Smooth muscle cell (in vitro differentiated cells): ENCODE measurements around the gene POU2F2. TPM values are rescaled to one million over a fixed set of nuclear protein-coding genes. Genes with fewer than 3 reads are reported as not detected.

Experiments used
- DNase-seq: peaks from one replicate; lab custom pipeline; 2025; ENCODE audit not compliant: unreplicated experiment; lab: John Stamatoyannopoulos, UW
- H2AFZ ChIP-seq: fragments of 200-600 bp; sonication (generic); 2 replicates; pipeline ENCODE4 v1.6.0; 2016; ENCODE audit warnings: antibody characterized with exemption, low read depth, mild to moderate bottlenecking
- H3F3A ChIP-seq: fragments of 200-600 bp; sonication (generic); 2 replicates; pipeline ENCODE4 v1.6.0; 2017; ENCODE audit warnings: antibody characterized with exemption, low read depth
- H3K27ac ChIP-seq: fragments of 200-600 bp; sonication (generic); 2 replicates; pipeline ENCODE4 v1.5.1; 2016; ENCODE audit warnings: low read depth, mild to moderate bottlenecking
- H3K27me3 ChIP-seq: fragments of 200-600 bp; sonication (generic); 2 replicates; pipeline ENCODE4 v1.6.1; 2016; ENCODE audit warnings: low read depth, mild to moderate bottlenecking
- H3K36me3 ChIP-seq: fragments of 200-600 bp; sonication (generic); 2 replicates; pipeline ENCODE4 v1.5.1; 2016; ENCODE audit warnings: low read depth
- H3K4me1 ChIP-seq: fragments of 200-600 bp; sonication (generic); 2 replicates; pipeline ENCODE4 v1.5.1; 2016; ENCODE audit warnings: low read depth
- H3K4me2 ChIP-seq: fragments of 200-600 bp; sonication (generic); 2 replicates; pipeline ENCODE4 v1.6.0; 2016; ENCODE audit warnings: mild to moderate bottlenecking
- H3K4me3 ChIP-seq: fragments of 200-600 bp; sonication (generic); 2 replicates; pipeline ENCODE4 v1.5.1; 2016; ENCODE audit warnings: mild to moderate bottlenecking
- H3K79me2 ChIP-seq: fragments of 200-600 bp; sonication (generic); 2 replicates; pipeline ENCODE4 v1.6.0; 2016; ENCODE audit warnings: low read depth, mild to moderate bottlenecking
- H3K9ac ChIP-seq: fragments of 200-600 bp; sonication (generic); 2 replicates; pipeline ENCODE4 v1.6.0; 2016; ENCODE audit warnings: low read depth
- H3K9me3 ChIP-seq: fragments of 200-600 bp; sonication (generic); replicated peaks from 2 replicates; pipeline ENCODE4 v1.5.1; 2016; ENCODE audit warnings: low read depth
- H4K20me1 ChIP-seq: fragments of 200-600 bp; sonication (generic); 2 replicates; pipeline ENCODE4 v1.6.0; 2016; ENCODE audit warnings: low read depth
- CTCF ChIP-seq: fragments of 200-600 bp; sonication (generic); IDR thresholded peaks from 2 replicates; pipeline ENCODE4 v1.5.1; 2017; ENCODE audit warnings: borderline replicate concordance, mild to moderate bottlenecking, antibody characterized with exemption; ENCODE audit not compliant: insufficient read depth, poor library complexity, severe bottlenecking
- WGBS: methylation state at CpG from one replicate; pipeline ENCODE4 v1.1.7; 2016; ENCODE audit warnings: low lambda C conversion rate; 5-methylcytosine and 5-hydroxymethylcytosine counted together
- polyA plus RNA-seq: library from polyadenylated mRNA; unstranded; fragments of >200 nt; fragmentation: Nextera tagmentation; extraction: Ambion mirVana; gene quantifications from 2 replicates; pipeline ENCODE4 v1.2.1, GENCODE V29; 2016
- total RNA-seq: library from RNA; depleted of rRNA; stranded (reverse); fragments of >200 nt; gene quantifications from 2 replicates; pipeline ENCODE4 v1.2.3, GENCODE V29; 2014

Gene POU2F2
- total and polyA plus RNA-seq, 2 experiments from 2014 or later: 0.99 to 6.3 TPM

- no peaks in the 10 kb centered on the region for H3K79me2 ChIP-seq
- H3K9ac ChIP-seq: no peak overlapping the region
- DNase-seq: no peak
- no peak for TF ChIP-seq CTCF
- no peaks in the 10 kb centered on the region for H3K27me3 ChIP-seq
- H3K36me3 ChIP-seq: no peaks in the 10 kb centered on the region
- no peaks in the 10 kb centered on the region for H3F3A ChIP-seq
- no peak overlapping the region for H2AFZ ChIP-seq
- WGBS: 91% methylated on average over 14 of the region's 14 CpGs
- no peak overlapping the region for H3K4me3 ChIP-seq
- peak overlapping the region; percentile 84 for H3K27ac ChIP-seq
- H3K4me2 ChIP-seq: no peak overlapping the region
- no peaks in the 10 kb centered on the region for H3K4me1 ChIP-seq
- H4K20me1 ChIP-seq: no peaks in the 10 kb centered on the region
- H3K9me3 ChIP-seq: no peaks in the 10 kb centered on the region
These were observed 80.8 kb downstream of the POU2F2 start for GRCh38 chr19:42051166-42052115.

GRCh38 chr19:42048992-42049391 lies 83.3 kb downstream of the POU2F2 start:
- no peaks in the 10 kb centered on the region for H3K9me3 ChIP-seq
- 83% methylated on average over 4 of the region's 4 CpGs for WGBS
- H3K27ac ChIP-seq: no peak overlapping the region
- H3K9ac ChIP-seq: no peak overlapping the region
- no peak for TF ChIP-seq CTCF
- H3K79me2 ChIP-seq: no peaks in the 10 kb centered on the region
- H3K27me3 ChIP-seq: no peaks in the 10 kb centered on the region
- H3K4me1 ChIP-seq: no peaks in the 10 kb centered on the region
- H3K36me3 ChIP-seq: no peaks in the 10 kb centered on the region
- H2AFZ ChIP-seq: no peak overlapping the region
- no peak overlapping the region for H3K4me2 ChIP-seq
- DNase-seq: no peak
- no peak overlapping the region for H3K4me3 ChIP-seq
- no peaks in the 10 kb centered on the region for H4K20me1 ChIP-seq
- H3F3A ChIP-seq: no peaks in the 10 kb centered on the region

GRCh38 chr19:42045575-42045974 lies 86.7 kb downstream of the POU2F2 start:
- H3F3A ChIP-seq: no peaks in the 10 kb centered on the region
- H3K36me3 ChIP-seq: no peaks in the 10 kb centered on the region
- no peak overlapping the region for H2AFZ ChIP-seq
- DNase-seq: no peak
- no peaks in the 10 kb centered on the region for H3K4me1 ChIP-seq
- H4K20me1 ChIP-seq: no peaks in the 10 kb centered on the region
- WGBS: 87% methylated on average over 7 of the region's 7 CpGs
- no peak overlapping the region for H3K4me3 ChIP-seq
- H3K9me3 ChIP-seq: no peaks in the 10 kb centered on the region
- H3K27ac ChIP-seq: no peak overlapping the region
- TF ChIP-seq CTCF: no peak
- no peaks in the 10 kb centered on the region for H3K79me2 ChIP-seq
- no peak overlapping the region for H3K9ac ChIP-seq
- no peaks in the 10 kb centered on the region for H3K27me3 ChIP-seq
- H3K4me2 ChIP-seq: no peak overlapping the region
